IMR-90 (cell line): ENCODE measurements around the gene FGFRL1. TPM values are rescaled to one million over a fixed set of nuclear protein-coding genes. Genes with fewer than 3 reads are reported as not detected.

ENCODE experiments used
- ATAC-seq: fragments of 200-7000 bp; cut with Tn5 transposase; 2 replicates; pipeline ENCODE4 v1.9.1; 2020; ENCODE audit warnings: low read depth, mild to moderate bottlenecking, moderate library complexity
- BruUV-seq: library from RNA; stranded (reverse); fragments of 400-500 nt; replicated peaks from 2 replicates; lab custom pipeline; 2021; lab: Mats Ljungman, UMichigan
- CTCF ChIA-PET: fragments of 300-600 bp; formaldehyde crosslinking; extraction: SDS; loops from one replicate; lab custom pipeline; 2021; ENCODE audit warnings: antibody characterized with exemption; lab: Yijun Ruan, JAX
- POLR2A ChIA-PET: fragments of 300-600 bp; sonication (Branson Sonifier 250); formaldehyde crosslinking; loops from one replicate; lab custom pipeline; 2022; ENCODE audit warnings: antibody characterized with exemption; ENCODE audit not compliant: unreplicated experiment; lab: Charles Lee
- DNase-seq: peaks from one replicate; pipeline ENCODE4 v3.0.0; 2013
- H2AFZ ChIP-seq: replicated peaks from 2 replicates; pipeline ENCODE3; 2013; ENCODE audit warnings: low read length, mild to moderate bottlenecking; ENCODE audit not compliant: poor library complexity
- H2AK5ac ChIP-seq: 2 replicates; pipeline ENCODE4 v1.6.1; 2013; ENCODE audit warnings: low read depth, low read length, inconsistent platforms
- H2AK9ac ChIP-seq: replicated peaks from 2 replicates; pipeline ENCODE3; 2013; ENCODE audit warnings: mild to moderate bottlenecking, low read depth, low read length, moderate library complexity; ENCODE audit not compliant: poor library complexity
- H2BK120ac ChIP-seq: 2 replicates; pipeline ENCODE4 v1.6.1; 2013; ENCODE audit warnings: low read depth, low read length, inconsistent platforms
- H2BK15ac ChIP-seq: 3 replicates; pipeline ENCODE4 v1.6.1; 2013; ENCODE audit warnings: low read depth, low read length, inconsistent platforms
- H2BK20ac ChIP-seq: 2 replicates; pipeline ENCODE4 v1.6.1; 2013; ENCODE audit warnings: low read depth, mild to moderate bottlenecking, inconsistent platforms, low read length, moderate library complexity
- H2BK5ac ChIP-seq: 2 replicates; pipeline ENCODE4 v1.6.1; 2013; ENCODE audit warnings: mild to moderate bottlenecking, low read depth, low read length, inconsistent platforms; ENCODE audit not compliant: poor library complexity, severe bottlenecking
- H3K14ac ChIP-seq: replicated peaks from 2 replicates; pipeline ENCODE4 v1.6.1; 2013; ENCODE audit warnings: low read depth, low read length, inconsistent platforms
- H3K18ac ChIP-seq: 2 replicates; pipeline ENCODE4 v1.6.1; 2013; ENCODE audit warnings: low read depth, low read length, control low read depth
- H3K23ac ChIP-seq: 2 replicates; pipeline ENCODE4 v1.6.1; 2013; ENCODE audit warnings: low read depth, low read length, inconsistent platforms
- H3K27ac ChIP-seq: 2 replicates; pipeline ENCODE4 v1.5.1; 2013; ENCODE audit warnings: mild to moderate bottlenecking, control low read depth, low read length; ENCODE audit not compliant: insufficient read depth
- H3K27me3 ChIP-seq: 2 replicates; pipeline ENCODE4 v1.6.1; 2013; ENCODE audit warnings: low read length; ENCODE audit not compliant: control insufficient read depth, insufficient read depth
- H3K36me3 ChIP-seq: 2 replicates; pipeline ENCODE4 v1.6.1; 2013; ENCODE audit warnings: low read length, mixed read lengths; ENCODE audit not compliant: control insufficient read depth, insufficient read depth
- H3K4ac ChIP-seq: 2 replicates; pipeline ENCODE4 v1.6.1; 2013; ENCODE audit warnings: low read depth, low read length, inconsistent platforms
- H3K4me1 ChIP-seq: 2 replicates; pipeline ENCODE4 v1.6.1; 2013; ENCODE audit warnings: low read length, mixed read lengths; ENCODE audit not compliant: control insufficient read depth, insufficient read depth
- H3K4me2 ChIP-seq: 2 replicates; pipeline ENCODE4 v1.6.1; 2013; ENCODE audit warnings: low read depth, mild to moderate bottlenecking, control low read depth, low read length, moderate library complexity
- H3K4me3 ChIP-seq: 2 replicates; pipeline ENCODE4 v1.5.1; 2013; ENCODE audit warnings: low read depth, mild to moderate bottlenecking, control low read depth, low read length, moderate library complexity; ENCODE audit not compliant: insufficient read depth
- H3K56ac ChIP-seq: 2 replicates; pipeline ENCODE4 v1.6.1; 2013; ENCODE audit warnings: low read length, inconsistent platforms; ENCODE audit not compliant: insufficient read depth; ENCODE audit errors: extremely low read depth
- H3K79me1 ChIP-seq, 2 experiments: 2 replicates each; pipeline ENCODE4 v1.6.1; 2013; ENCODE audit warnings: low read length in 2 of 2, inconsistent platforms in 1 of 2, low read depth in 1 of 2
- H3K9ac ChIP-seq: 2 replicates; pipeline ENCODE4 v1.6.1; 2013; ENCODE audit warnings: low read depth, low read length, control low read depth
- H3K9me1 ChIP-seq: 2 replicates; pipeline ENCODE4 v1.6.1; 2013; ENCODE audit warnings: low read length, inconsistent platforms; ENCODE audit not compliant: insufficient read depth
- H3K9me3 ChIP-seq: 2 replicates; pipeline ENCODE4 v1.6.1; 2013; ENCODE audit warnings: low read length; ENCODE audit not compliant: control insufficient read depth, insufficient read depth
- H4K20me1 ChIP-seq: 2 replicates; pipeline ENCODE4 v1.6.1; 2013; ENCODE audit warnings: low read length, inconsistent platforms; ENCODE audit not compliant: insufficient read depth
- H4K5ac ChIP-seq: 2 replicates; pipeline ENCODE4 v1.6.1; 2013; ENCODE audit warnings: mild to moderate bottlenecking, low read depth, low read length, control low read depth
- H4K8ac ChIP-seq, 2 experiments: 2 replicates each; pipeline ENCODE4 v1.6.1; 2013; ENCODE audit warnings: low read depth in 2 of 2, low read length in 2 of 2, control low read depth in 1 of 2, inconsistent platforms in 1 of 2
- H4K91ac ChIP-seq: 2 replicates; pipeline ENCODE4 v1.6.1; 2013; ENCODE audit warnings: low read depth, low read length, inconsistent platforms; ENCODE audit not compliant: insufficient read depth
- RFX5 ChIP-seq: IDR thresholded peaks from 2 replicates; pipeline ENCODE4 v1.8.0; 2012; ENCODE audit warnings: low read depth, mild to moderate bottlenecking, low read length, moderate library complexity
- WGBS, 2 experiments: methylation state at CpG; one replicate each; pipeline versions ENCODE4 v1.1.5 to v1.1.7; 2013; ENCODE audit warnings: missing lambda C conversion rate in 2 of 2; ENCODE audit not compliant: insufficient read length in 1 of 2; ENCODE audit errors: extremely low coverage in 2 of 2; 5-methylcytosine and 5-hydroxymethylcytosine counted together
- dilution Hi-C: fragments of 300-500 bp; cut with HindIII; formaldehyde crosslinking; loops from one replicate; pipeline ENCODE4 v1.14.3; 2018; ENCODE audit warnings: low sequenced_read_pairs; ENCODE audit not compliant: unreplicated experiment
- in situ Hi-C: fragments of 300-500 bp; cut with MboI; formaldehyde crosslinking; loops from 3 replicates; pipeline ENCODE4 v1.14.3; 2019; ENCODE audit warnings: low sequenced_read_pairs, inconsistent platforms, mixed read lengths
- intact Hi-C: fragments of 100-400 bp; cut with micrococcal nuclease; formaldehyde crosslinking; loops from 2 replicates; pipeline ENCODE4 v1.10.0; 2022
- polyA plus RNA-seq, 3 experiments: library from polyadenylated mRNA; depleted of rRNA; stranded (reverse); fragments of >200 nt; gene quantifications; 2 replicates each; pipeline ENCODE4 v1.2.3, GENCODE V29; 2012; ENCODE audit warnings: low replicate concordance in 1 of 3
- total RNA-seq: library from RNA; depleted of rRNA; stranded (reverse); fragments of >200 nt; gene quantifications from 2 replicates; pipeline ENCODE4 v1.2.3, GENCODE V29; 2012
- TF ChIP-seq, protein P1 (sequence below): fragments of 150-350 bp; IDR thresholded peaks from 2 replicates; pipeline ENCODE4 v1.6.1; 2017; ENCODE audit warnings: mild to moderate bottlenecking, antibody characterized with exemption, low read length, low read depth

Gene FGFRL1
- total and polyA plus RNA-seq, 2 of the 4 experiments (the other 2 are of a cell fraction): 49.3 to 78.8 TPM

DNA sequence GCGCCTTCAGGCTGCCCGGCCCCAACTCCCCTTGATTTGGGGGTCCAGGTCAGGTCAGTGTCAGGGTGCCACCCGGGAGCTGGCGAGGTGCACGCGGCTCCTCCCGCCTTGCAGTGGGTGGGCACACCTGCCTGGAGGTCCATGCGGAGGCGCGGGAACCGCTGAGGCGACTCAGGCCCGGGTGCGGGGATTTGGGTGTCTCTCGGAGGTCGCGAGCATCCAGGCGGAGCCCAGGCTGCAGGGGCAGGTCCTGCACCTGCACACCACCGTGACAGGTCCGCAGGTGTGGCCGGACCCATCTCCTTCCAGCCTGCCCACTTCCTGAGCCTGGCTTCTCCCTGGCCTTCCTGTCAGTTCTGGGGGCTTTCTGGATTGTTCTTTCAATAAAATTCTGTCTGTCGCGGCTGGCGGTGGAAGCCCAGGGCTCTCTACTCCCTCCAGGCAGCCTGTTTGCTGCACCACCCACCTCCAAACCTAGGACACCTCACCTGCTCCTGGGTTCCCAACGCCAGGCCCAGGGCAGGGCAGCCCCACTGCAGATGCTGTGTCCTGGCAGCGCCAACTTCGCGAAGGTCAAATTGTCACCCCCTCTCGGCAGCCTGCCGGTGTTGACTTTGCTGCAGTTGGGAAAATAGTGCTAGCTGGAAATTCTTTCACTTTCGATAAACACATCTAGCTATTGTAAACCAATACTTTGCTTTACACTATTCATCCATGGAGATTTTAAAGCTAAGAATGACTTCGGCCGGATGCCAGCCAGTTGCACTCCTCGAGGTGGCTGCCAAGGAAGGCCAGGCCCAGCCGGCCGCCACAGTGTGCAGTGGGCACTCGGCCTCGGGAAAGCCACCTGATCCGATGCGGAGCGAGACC lies 35.9 kb downstream of the FGFRL1 start:
- no TSS peak for BruUV-seq
- WGBS, 2 experiments: 61% methylated on average over 15 of the region's 41 CpGs; no CpG with 5 or more reads in 1 of the 2 experiments

More for the DNA sequence above, 35.9 kb downstream of the FGFRL1 start:
- peak overlapping the region; percentile 70; the same call in 1 of the 2 replicates for H3K14ac ChIP-seq
- H4K5ac ChIP-seq: peak overlapping the region; percentile 64
- H2BK20ac ChIP-seq: peak overlapping the region; percentile 52; the same call in 1 of the 2 replicates
- ATAC-seq (no peak), DNase-seq (no peak)
- H2BK5ac ChIP-seq: peak overlapping the region; percentile 53
- peak overlapping the region; percentile 52; the same call in 1 of the 2 replicates for H3K4ac ChIP-seq
- no peak overlapping the region for H3K23ac ChIP-seq
- TF ChIP-seq, protein P1, sequence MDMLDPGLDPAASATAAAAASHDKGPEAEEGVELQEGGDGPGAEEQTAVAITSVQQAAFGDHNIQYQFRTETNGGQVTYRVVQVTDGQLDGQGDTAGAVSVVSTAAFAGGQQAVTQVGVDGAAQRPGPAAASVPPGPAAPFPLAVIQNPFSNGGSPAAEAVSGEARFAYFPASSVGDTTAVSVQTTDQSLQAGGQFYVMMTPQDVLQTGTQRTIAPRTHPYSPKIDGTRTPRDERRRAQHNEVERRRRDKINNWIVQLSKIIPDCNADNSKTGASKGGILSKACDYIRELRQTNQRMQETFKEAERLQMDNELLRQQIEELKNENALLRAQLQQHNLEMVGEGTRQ: no peak
- no peak for TF ChIP-seq RFX5
- H3K4me2 ChIP-seq: peak overlapping the region; percentile 74
- H2AFZ ChIP-seq: peak overlapping the region; percentile 91
- H3K9me3 ChIP-seq: 0 out of 2 replicates have a peak, but pooled peaks cover 2% of the 10 kb centered on the region
- H3K27me3 ChIP-seq: peaks cover 8% of the 10 kb centered on the region; the same call in 1 of the 2 replicates
- peaks cover 17% of the 10 kb centered on the region for H3K9me1 ChIP-seq
- POLR2A ChIA-PET: no interaction called here
- CTCF ChIA-PET: interaction anchor here (1.5 kb wide), 1 partner anchor 14 kb away, joined by 3 read pairs; no protein-coding TSS in a partner anchor
- H4K20me1 ChIP-seq: peaks cover 5% of the 10 kb centered on the region
- peak overlapping the region; percentile 61; the same call in 1 of the 2 replicates for H3K18ac ChIP-seq
- dilution Hi-C loops (no loop called here), in situ Hi-C loops (no loop called here), intact Hi-C loops (no loop called here)
- no peak overlapping the region for H2BK15ac ChIP-seq
- no peaks in the 10 kb centered on the region; a peak in 1 of 4 replicates for H3K79me1 ChIP-seq
- H3K36me3 ChIP-seq: no peaks in the 10 kb centered on the region
- peak overlapping the region; percentile 17; the same call in 1 of the 2 replicates for H2AK5ac ChIP-seq
- peak overlapping the region; percentile 12; the same call in 1 of the 2 replicates for H3K4me3 ChIP-seq
- H3K9ac ChIP-seq: peak overlapping the region; percentile 45; the same call in 1 of the 2 replicates
- H3K56ac ChIP-seq: no peak overlapping the region
- peak overlapping the region; percentile 40 to 45; a peak in 1 of 4 replicates for H4K8ac ChIP-seq
- H3K4me1 ChIP-seq: peaks cover 28% of the 10 kb centered on the region
- H3K27ac ChIP-seq: peak overlapping the region; percentile 48; the same call in 1 of the 2 replicates
- peak overlapping the region; percentile 78 for H4K91ac ChIP-seq
- H2BK120ac ChIP-seq: peak overlapping the region; percentile 87
- peak overlapping the region; percentile 97 for H2AK9ac ChIP-seq
